RPMI7951 (cell line): ENCODE measurements around the gene ADGRL1. TPM values are rescaled to one million over a fixed set of nuclear protein-coding genes. Genes with fewer than 3 reads are reported as not detected.

Experiments
- DNase-seq: peaks from one replicate; pipeline ENCODE4 v3.0.0-alpha.2; 2012; ENCODE audit warnings: low read depth
- total RNA-seq: library from RNA; depleted of rRNA; stranded (reverse); fragments of >200 nt; shearing (Covaris generic); gene quantifications from 2 replicates; pipeline ENCODE4 v1.2.3, GENCODE V29; 2014

The ADGRL1 gene
- total RNA-seq, 1 experiment from 2014 or later: 1.4 TPM

DNA sequence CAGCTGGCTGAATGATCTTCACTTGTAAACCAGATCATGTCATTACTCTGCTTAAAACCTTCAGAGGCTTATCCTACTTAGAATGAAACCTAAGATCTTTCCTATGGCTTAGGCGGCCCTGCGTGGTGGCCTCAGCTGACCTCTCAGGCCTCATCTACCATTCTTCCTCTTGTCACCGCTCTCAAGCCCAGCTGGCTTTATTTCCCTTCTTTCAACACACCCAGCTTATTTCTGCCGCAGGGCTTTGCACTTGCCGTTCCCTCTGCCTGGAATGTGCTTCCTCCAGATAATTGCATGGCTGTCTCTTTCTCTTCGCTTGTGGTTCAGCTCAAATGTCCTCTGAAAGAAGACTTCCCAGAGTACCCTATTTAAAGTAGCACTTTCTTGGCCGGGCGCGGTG, 66.0 kb downstream of the ADGRL1 start:
- DNase-seq: peak; percentile 98

GRCh38 chr19:14138576-14139265, 67.2 kb downstream of the ADGRL1 start:
- peak; percentile 72 for DNase-seq

GRCh38 chr19:14136509-14137281, 69.3 kb downstream of the ADGRL1 start, which contains the start of gene ASF1B:
Gene ASF1B, minus strand, starts transcription at chr19:14136589. Its CDS starts 133 bp downstream, at chr19:14136456.
- peak; percentile 100 for DNase-seq

- no peak for DNase-seq
Observed at GRCh38 chr19:14135985-14136508, 69.9 kb downstream of the ADGRL1 start.

DNA sequence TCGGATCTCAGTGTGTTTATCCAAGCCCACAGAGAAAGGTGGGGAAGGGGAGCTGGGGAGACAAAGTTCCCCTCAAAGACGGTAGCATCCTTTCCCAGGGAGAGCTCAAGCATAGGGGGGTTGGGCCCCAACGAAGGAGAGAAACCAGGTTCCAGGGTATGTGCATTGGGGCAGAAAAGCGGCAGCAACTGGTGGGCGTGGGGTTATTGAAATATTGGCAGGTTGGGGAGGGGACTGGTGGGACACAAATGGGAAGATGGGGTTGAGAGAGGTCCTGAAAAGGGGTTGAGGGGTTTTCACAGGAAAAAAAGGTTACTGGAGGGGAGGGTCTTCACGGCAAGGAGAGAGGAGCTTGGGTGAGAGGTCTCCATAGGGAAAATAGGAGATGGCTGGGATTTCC, 70.6 kb downstream of the ADGRL1 start:
- DNase-seq: no peak

- no peak for DNase-seq
Observed at GRCh38 chr19:14127929-14128509, 78.0 kb downstream of the ADGRL1 start.

DNA sequence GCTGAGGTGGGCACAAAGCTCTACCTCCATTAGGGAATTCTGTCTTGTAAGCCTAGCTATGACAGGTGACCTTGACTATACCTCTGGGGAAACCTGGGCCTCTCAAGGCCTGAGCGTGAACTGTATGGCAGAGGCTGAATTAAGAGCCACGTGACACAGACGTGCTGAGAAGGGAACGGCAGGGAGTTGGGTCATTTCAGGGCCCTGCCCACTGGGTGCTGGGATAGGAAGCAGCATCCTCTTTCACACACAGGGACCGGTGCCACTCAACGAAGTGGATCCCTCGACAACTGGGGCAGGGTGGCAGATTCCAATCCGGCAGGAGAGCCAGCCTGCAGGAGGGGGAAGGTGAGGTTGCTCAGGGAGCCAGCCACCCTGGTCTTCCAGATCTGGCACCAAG, 78.8 kb downstream of the ADGRL1 start:
- no peak for DNase-seq

GRCh38 chr19:14122924-14123323, 83.0 kb downstream of the ADGRL1 start:
- no peak for DNase-seq

DNA sequence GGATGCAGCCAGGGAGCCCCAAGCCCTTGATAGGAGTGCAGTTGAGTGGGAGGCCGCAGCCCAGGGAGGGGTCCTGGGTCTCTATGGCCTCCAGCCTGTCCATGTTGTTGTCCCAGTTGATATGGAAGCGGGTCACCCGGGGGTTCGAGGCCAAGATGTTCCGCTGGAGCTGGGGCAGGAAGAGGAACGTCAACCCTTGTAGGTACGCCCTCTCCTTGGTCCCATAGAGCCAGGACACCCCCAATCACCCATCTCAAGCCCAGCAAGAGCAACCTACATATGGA, 85.5 kb downstream of the ADGRL1 start:
- no peak for DNase-seq

DNA sequence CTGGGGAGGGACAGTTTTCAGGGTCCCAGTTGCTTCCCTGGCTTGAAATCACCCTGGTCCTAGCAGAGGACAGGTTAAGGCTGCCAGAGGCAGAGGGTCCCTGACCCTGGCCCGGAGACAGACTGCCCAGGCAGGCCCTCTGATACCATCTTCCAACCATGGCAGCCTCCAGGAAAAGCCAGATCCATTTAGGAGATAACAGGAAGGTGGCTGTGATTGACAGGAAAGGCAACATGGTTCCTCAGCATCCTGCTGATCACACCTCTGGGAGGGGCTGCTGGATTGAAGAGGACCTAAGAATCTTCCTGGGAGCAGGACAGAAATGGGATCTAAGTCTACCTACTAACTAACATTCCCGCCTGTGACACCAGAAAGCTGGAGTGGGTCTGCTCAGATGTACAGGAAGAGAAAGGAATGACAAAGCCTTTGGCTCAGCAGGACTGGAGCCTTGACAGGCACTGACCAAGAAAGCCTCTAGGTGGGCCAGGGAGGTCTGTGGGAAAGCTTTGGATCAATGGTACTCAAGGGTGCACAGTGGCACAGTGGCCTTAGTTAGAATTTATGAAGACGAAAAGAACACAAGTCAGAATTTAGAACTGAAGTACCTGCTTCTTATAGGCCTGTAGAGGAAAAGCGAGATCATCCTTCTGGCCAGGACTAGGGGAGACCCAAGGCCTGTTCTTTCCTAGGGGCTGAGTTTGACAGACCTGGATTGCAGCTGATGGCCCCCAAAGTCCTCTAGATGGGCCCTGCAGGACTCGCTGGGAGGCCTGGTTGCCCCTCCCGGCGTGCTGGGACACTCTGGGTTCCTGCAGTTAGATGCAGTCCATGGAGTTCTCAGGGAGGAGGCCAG, 86.1 kb downstream of the ADGRL1 start:
- no peak for DNase-seq

- no peak for DNase-seq
Observed at GRCh38 chr19:14119146-14119545, 86.8 kb downstream of the ADGRL1 start.

- DNase-seq: peak; percentile 53
Observed at GRCh38 chr19:14118165-14119051, 87.6 kb downstream of the ADGRL1 start.

DNA sequence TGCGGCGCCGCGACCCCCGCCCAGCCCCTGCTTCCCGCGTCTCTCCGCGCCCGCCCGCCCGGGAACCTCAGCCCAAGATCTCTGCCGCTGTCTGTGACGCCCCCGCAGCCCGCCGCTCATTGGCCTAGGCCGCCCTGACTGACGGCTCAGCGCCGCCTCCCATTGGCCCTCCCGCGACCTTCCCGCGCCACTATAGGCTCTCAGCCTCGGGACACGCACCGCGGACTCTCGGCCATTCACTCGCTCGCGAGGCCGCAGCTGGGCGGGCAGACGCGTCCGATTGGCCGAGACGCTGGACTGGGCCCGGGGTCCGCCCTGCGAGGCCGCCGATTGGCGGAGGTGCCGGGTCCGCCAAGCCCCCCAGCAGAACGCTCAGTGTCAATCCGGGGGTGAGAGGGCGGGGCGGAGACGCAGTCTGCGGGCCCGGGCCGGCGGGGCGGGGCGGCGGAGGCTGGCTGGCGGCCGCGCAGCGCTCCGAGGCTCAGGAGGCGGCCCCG, 88.3 kb downstream of the ADGRL1 start, which contains the start of gene PRKACA:
PRKACA (minus strand) TSS at position 95 of the 497 bp plus-strand sequence. CDS start 215 bp downstream, outside the sequence.
- DNase-seq: peak; percentile 98

GRCh38 chr19:14116918-14117578, 88.9 kb downstream of the ADGRL1 start:
- no peak for DNase-seq

- DNase-seq: no peak
Observed at GRCh38 chr19:14116525-14116917, 89.4 kb downstream of the ADGRL1 start.

- no peak for DNase-seq
Observed at GRCh38 chr19:14115756-14116155, 90.2 kb downstream of the ADGRL1 start.

GRCh38 chr19:14114854-14115253, 91.1 kb downstream of the ADGRL1 start:
- DNase-seq: no peak

GRCh38 chr19:14114439-14114838, 91.5 kb downstream of the ADGRL1 start:
- DNase-seq: no peak

GRCh38 chr19:14113762-14114414, 92.1 kb downstream of the ADGRL1 start:
- DNase-seq: no peak
